H1 (cell line): ENCODE results near the gene CDCP1. TPM values are rescaled to one million over a fixed set of nuclear protein-coding genes. Genes with fewer than 3 reads are reported as not detected.

Experiments used
- ATF2 ChIP-seq: IDR thresholded peaks from 2 replicates; pipeline ENCODE4 v1.6.1; 2012; ENCODE audit warnings: low read length, inconsistent platforms
- BCL11A ChIP-seq, 2 experiments: IDR thresholded peaks; one replicate each; pipeline ENCODE4 v1.6.1; 2011; ENCODE audit warnings: low read depth in 2 of 2, low read length in 2 of 2, mild to moderate bottlenecking in 2 of 2
- NANOG ChIP-seq: IDR thresholded peaks from 2 replicates; pipeline ENCODE4 v1.6.1; 2011; ENCODE audit warnings: low read length, low read depth, mild to moderate bottlenecking, inconsistent platforms; ENCODE audit not compliant: insufficient read depth, poor library complexity, severe bottlenecking
- POU5F1 ChIP-seq: IDR thresholded peaks from 2 replicates; pipeline ENCODE4 v1.6.1; 2011; ENCODE audit warnings: low read depth, mild to moderate bottlenecking, low read length, moderate library complexity
- RBBP5 ChIP-seq: IDR thresholded peaks from 2 replicates; pipeline ENCODE4 v1.7.1; 2012; ENCODE audit warnings: low read depth, mild to moderate bottlenecking, inconsistent platforms, low read length, moderate library complexity, borderline replicate concordance
- SP1 ChIP-seq: IDR thresholded peaks from 2 replicates; pipeline ENCODE4 v1.6.1; 2011; ENCODE audit warnings: low read depth, low read length
- TAF1 ChIP-seq: IDR thresholded peaks from 2 replicates; pipeline ENCODE4 v1.6.1; 2011; ENCODE audit warnings: mild to moderate bottlenecking, low read depth, low read length
- TAF7 ChIP-seq: optimal IDR thresholded peaks from 2 replicates; pipeline ENCODE3; 2011; ENCODE audit warnings: low read depth, mild to moderate bottlenecking, inconsistent platforms, low read length, moderate library complexity, borderline replicate concordance
- polyA plus RNA-seq, 7 experiments: library from polyadenylated mRNA; depleted of rRNA in 3 of 7; stranded (reverse) in 5 of 7; unstranded in 2 of 7; fragments of >200 nt in 5 of 7; fragments of 200-250 nt in 2 of 7; gene quantifications; 1 replicate in 5 of 7; 2 replicates in 1 of 7; 4 replicates in 1 of 7; pipeline versions ENCODE4 v1.2.1 to v1.2.3, GENCODE V29; 2011 to 2013; ENCODE audit warnings: missing spikeins in 2 of 7, mixed read lengths in 2 of 7
- total RNA-seq: library from RNA; stranded (reverse); fragmentation: NEBNext Ultra II Directional; extraction: Animal tissue kit (Norgen Biotek cat#: 25700); gene quantifications from 2 replicates; pipeline ENCODE4 v1.2.1, GENCODE V29; 2021

Gene CDCP1
- total and polyA plus RNA-seq, 2 of the 8 experiments (the other 6 are each of a cell fraction or from before 2014, with no cell fraction given): 10.0 to 23.3 TPM

- no peak for TF ChIP-seq BCL11A (IDR thresholded peaks at IDR 0.05; ENCODE audit: low read depth in 2 of 2, low read length in 2 of 2)
- no peak for TF ChIP-seq TAF1
- no peak for TF ChIP-seq TAF7
- no peak for TF ChIP-seq NANOG
- no peak for TF ChIP-seq POU5F1
- no peak for TF ChIP-seq SP1
- no peak for TF ChIP-seq ATF2
- no peak for TF ChIP-seq RBBP5
Observed at GRCh38 chr3:45088543-45089358, 57.4 kb downstream of the CDCP1 start (continued).
